Esophagus muscularis mucosa (tissue), 4 donors: ENCODE measurements around the gene ST6GAL1.

Experiments
- CTCF ChIP-seq, 3 experiments: fragments of 200-600 bp in 2 of 3; fragments of 450-650 bp in 1 of 3; sonication (generic) in 2 of 3; IDR thresholded peaks; one replicate each; pipeline ENCODE4 v1.5.1; 2017 to 2019; ENCODE audit warnings: antibody characterized with exemption in 3 of 3, mild to moderate bottlenecking in 2 of 3, moderate library complexity in 1 of 3
- EP300 ChIP-seq: sonication (generic); formaldehyde crosslinking; IDR thresholded peaks from one replicate; pipeline ENCODE4 v1.6.1; 2017; ENCODE audit warnings: antibody characterized with exemption
- POLR2A ChIP-seq: fragments of 450-650 bp; IDR thresholded peaks from one replicate; pipeline ENCODE4 v1.6.1; 2017; ENCODE audit warnings: antibody characterized with exemption, moderate library complexity, mild to moderate bottlenecking, low read depth
- POLR2AphosphoS5 ChIP-seq, 2 donors: sonication (generic); formaldehyde crosslinking; IDR thresholded peaks; one replicate each; pipeline ENCODE4 v1.6.1; 2017; ENCODE audit warnings: antibody characterized with exemption in 2 of 2

- no peak for TF ChIP-seq EP300
- no peak for TF ChIP-seq CTCF (IDR thresholded peaks at IDR 0.05)
- TF ChIP-seq POLR2AphosphoS5 (IDR thresholded peaks at IDR 0.05) = no peak
- no peak for TF ChIP-seq POLR2A
Observed at GRCh38 chr3:187014417-187014864, 84.1 kb downstream of the ST6GAL1 start.
